Neuronal stem cell (in vitro differentiated cells): ENCODE results near the gene PDF.

Source experiments
- DNase-seq: peaks from one replicate; pipeline ENCODE4 v3.0.0-alpha.2; 2013; ENCODE audit warnings: low spot score
- H2AFZ ChIP-seq: one replicate; pipeline ENCODE4 v1.6.1; 2013; ENCODE audit warnings: mild to moderate bottlenecking, low read length, inconsistent platforms
- H2AK5ac ChIP-seq: 2 replicates; pipeline ENCODE4 v1.6.1; 2013; ENCODE audit warnings: low read depth, mild to moderate bottlenecking, inconsistent platforms, low read length, moderate library complexity, mixed read lengths
- H2BK120ac ChIP-seq: 2 replicates; pipeline ENCODE4 v1.6.1; 2013; ENCODE audit warnings: low read depth, mild to moderate bottlenecking, inconsistent platforms, low read length, moderate library complexity, mixed read lengths
- H2BK12ac ChIP-seq: one replicate; pipeline ENCODE4 v1.6.1; 2013; ENCODE audit warnings: low read length, inconsistent platforms
- H2BK15ac ChIP-seq: 2 replicates; pipeline ENCODE4 v1.6.1; 2013; ENCODE audit warnings: mild to moderate bottlenecking, low read length, inconsistent platforms, mixed read lengths
- H2BK5ac ChIP-seq: one replicate; pipeline ENCODE4 v1.6.1; 2013; ENCODE audit warnings: inconsistent platforms, mild to moderate bottlenecking, low read length, moderate library complexity
- H3K14ac ChIP-seq: one replicate; pipeline ENCODE4 v1.6.1; 2013; ENCODE audit warnings: low read length, inconsistent platforms
- H3K18ac ChIP-seq: 2 replicates; pipeline ENCODE4 v1.6.1; 2013; ENCODE audit warnings: low read length, inconsistent platforms
- H3K23ac ChIP-seq: 2 replicates; pipeline ENCODE4 v1.6.1; 2013; ENCODE audit warnings: low read depth, mild to moderate bottlenecking, mixed read lengths, low read length, inconsistent platforms; ENCODE audit not compliant: poor library complexity
- H3K27ac ChIP-seq: replicated peaks from 3 replicates; pipeline ENCODE4 v1.5.1; 2013; ENCODE audit warnings: low read length, inconsistent platforms
- H3K27me3 ChIP-seq, 3 experiments: 2 replicates each; pipeline ENCODE4 v1.6.1; 2013; ENCODE audit warnings: low read length in 3 of 3, mild to moderate bottlenecking in 2 of 3, inconsistent platforms in 1 of 3, low read depth in 1 of 3, mixed read lengths in 1 of 3, moderate library complexity in 1 of 3; ENCODE audit not compliant: control insufficient read depth in 3 of 3, insufficient read depth in 3 of 3
- H3K36me3 ChIP-seq, 2 donors: replicated peaks in 1 of 2; 2 replicates each; pipeline ENCODE4 v1.6.1; 2013; ENCODE audit warnings: low read length in 2 of 2; ENCODE audit not compliant: control insufficient read depth in 2 of 2, insufficient read depth in 2 of 2
- H3K4ac ChIP-seq: 2 replicates; pipeline ENCODE4 v1.6.1; 2013; ENCODE audit warnings: inconsistent platforms, mild to moderate bottlenecking, low read length, moderate library complexity
- H3K4me1 ChIP-seq, 2 donors: 1 replicate in 1 of 2; 2 replicates in 1 of 2; pipeline ENCODE4 v1.6.1; 2013; ENCODE audit warnings: low read length in 2 of 2, low read depth in 1 of 2; ENCODE audit not compliant: control insufficient read depth in 2 of 2, insufficient read depth in 1 of 2
- H3K4me2 ChIP-seq: one replicate; pipeline ENCODE4 v1.6.1; 2013; ENCODE audit warnings: mild to moderate bottlenecking, low read length, inconsistent platforms; ENCODE audit not compliant: insufficient read depth, poor library complexity, severe bottlenecking
- H3K4me3 ChIP-seq, 2 donors: 2 replicates each; pipeline ENCODE4 v1.5.1; 2013; ENCODE audit warnings: low read length in 2 of 2, mild to moderate bottlenecking in 2 of 2, inconsistent platforms in 1 of 2, moderate library complexity in 1 of 2
- H3K79me1 ChIP-seq: one replicate; pipeline ENCODE4 v1.6.1; 2013; ENCODE audit warnings: low read depth, mild to moderate bottlenecking, inconsistent platforms, low read length, moderate library complexity
- H3K9ac ChIP-seq: one replicate; pipeline ENCODE4 v1.6.1; 2013; ENCODE audit warnings: mild to moderate bottlenecking, low read depth, low read length, inconsistent platforms; ENCODE audit not compliant: poor library complexity
- H3K9me3 ChIP-seq, 2 donors: replicated peaks in 1 of 2; 2 replicates each; pipeline versions ENCODE3 to v1.6.1; 2013; ENCODE audit warnings: low read length in 2 of 2, mild to moderate bottlenecking in 2 of 2, inconsistent platforms in 1 of 2, low read depth in 1 of 2, mixed read lengths in 1 of 2, moderate library complexity in 1 of 2; ENCODE audit not compliant: control insufficient read depth in 2 of 2, insufficient read depth in 1 of 2
- H4K8ac ChIP-seq: one replicate; pipeline ENCODE4 v1.6.1; 2013; ENCODE audit warnings: low read depth, mild to moderate bottlenecking, inconsistent platforms, low read length, moderate library complexity
- H4K91ac ChIP-seq: one replicate; pipeline ENCODE4 v1.6.1; 2013; ENCODE audit warnings: low read length, low read depth, mild to moderate bottlenecking, inconsistent platforms; ENCODE audit not compliant: poor library complexity
- WGBS, 2 donors: extraction: QIAGEN DNeasy Blood & Tissue Kit; methylation state at CpG; one replicate each; pipeline ENCODE4 v1.1.7; 2013; ENCODE audit warnings: missing lambda C conversion rate in 2 of 2, mixed read lengths in 1 of 2; ENCODE audit not compliant: insufficient read length in 2 of 2, insufficient replicate concordance in 1 of 2; ENCODE audit errors: extremely low coverage in 2 of 2; 5-methylcytosine and 5-hydroxymethylcytosine counted together

The PDF gene

DNA sequence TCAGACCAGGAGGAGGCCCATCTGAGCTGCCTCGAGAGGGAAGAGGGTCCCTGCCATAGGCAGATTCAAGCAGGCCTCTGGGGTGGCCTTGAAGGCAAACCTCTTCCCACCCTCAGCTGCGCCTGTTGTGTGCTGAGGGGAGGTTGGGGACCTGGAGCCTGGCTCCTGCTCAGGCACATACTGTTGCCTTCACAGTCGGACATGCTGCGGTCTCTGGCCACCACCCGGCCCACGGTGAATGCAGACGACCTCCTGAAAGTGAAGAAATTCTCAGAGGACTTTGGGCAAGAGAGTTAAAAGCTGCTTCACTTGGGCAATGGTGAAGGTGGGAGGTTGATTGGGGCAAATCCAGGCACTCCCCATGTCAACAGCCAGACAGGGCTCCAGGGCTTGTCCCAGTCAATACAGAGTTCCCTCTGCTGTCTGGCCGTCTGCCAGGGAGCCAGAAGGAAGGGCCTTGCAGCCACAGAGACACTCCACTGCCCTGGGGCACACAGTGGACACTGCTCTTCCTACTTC is 6.3 kb downstream of the PDF start:
- peaks cover 0 to 2% of the 10 kb centered on the region in 2 donors for H3K9me3 ChIP-seq
- no peak for DNase-seq
- no peak overlapping the region for H3K4me3 ChIP-seq
- H2BK5ac ChIP-seq: no peak overlapping the region
- no peak overlapping the region for H3K23ac ChIP-seq
- H3K4me1 ChIP-seq: peaks cover 2 to 7% of the 10 kb centered on the region in 2 donors
- no peak overlapping the region for H3K14ac ChIP-seq
- H3K36me3 ChIP-seq: peaks cover 77 to 98% of the 10 kb centered on the region in 2 donors
- no peak overlapping the region for H3K9ac ChIP-seq
- no peak overlapping the region for H3K4me2 ChIP-seq
- H2BK12ac ChIP-seq: no peak overlapping the region
- WGBS, 2 donors: no CpG with 5 or more reads among the region's 8 CpGs
- H2BK120ac ChIP-seq: no peak overlapping the region
- no peak overlapping the region for H3K18ac ChIP-seq
- peaks cover 17% of the 10 kb centered on the region for H3K79me1 ChIP-seq
- H4K91ac ChIP-seq: no peak overlapping the region
- H2BK15ac ChIP-seq: no peak overlapping the region
- H4K8ac ChIP-seq: no peak overlapping the region
- H2AFZ ChIP-seq: no peak overlapping the region
- no peak overlapping the region for H2AK5ac ChIP-seq
- no peak overlapping the region for H3K27ac ChIP-seq
- no peak overlapping the region for H3K4ac ChIP-seq
- H3K27me3 ChIP-seq: no peaks in the 10 kb centered on the region

DNA sequence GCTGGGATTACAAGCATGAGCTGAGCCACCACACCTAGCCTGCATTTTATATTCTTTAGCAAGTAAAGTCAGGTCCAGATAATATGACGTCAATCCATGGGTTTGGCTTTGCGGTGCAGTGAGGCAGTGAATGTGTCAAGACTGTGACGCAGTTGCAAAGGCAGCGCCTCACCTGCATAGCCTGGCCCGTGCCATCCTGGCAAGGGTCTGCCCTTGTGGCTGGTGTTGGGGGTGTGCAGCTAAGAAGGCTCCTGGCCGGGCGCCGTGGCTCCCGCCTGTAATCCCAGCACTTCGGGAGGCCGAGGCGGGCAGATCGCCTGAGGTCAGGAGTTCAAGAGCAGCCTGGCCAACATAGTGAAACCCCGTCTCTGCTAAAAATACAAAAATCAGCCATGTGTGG is 7.0 kb downstream of the PDF start:
- Histone ChIP-seq H3K36me3 (peaks cover 76 to 98% of the 10 kb centered on the region in 2 donors), H2BK15ac (no peak overlapping the region), H2BK12ac (no peak overlapping the region), H3K79me1 (peaks cover 17% of the 10 kb centered on the region), H3K9ac (no peak overlapping the region), H3K27me3 (no peaks in the 10 kb centered on the region), H3K23ac (no peak overlapping the region), H2AK5ac (no peak overlapping the region), H3K9me3 (peaks cover 0 to 2% of the 10 kb centered on the region in 2 donors), H4K8ac (peak overlapping the region; percentile 26), H3K4me2 (no peak overlapping the region), H3K4me1 (peaks cover 2 to 3% of the 10 kb centered on the region in 2 donors), H3K14ac (no peak overlapping the region), H3K18ac (no peak overlapping the region), H2BK120ac (no peak overlapping the region), H3K4ac (no peak overlapping the region), H3K27ac (no peak overlapping the region), H2AFZ (no peak overlapping the region), H4K91ac (no peak overlapping the region), H2BK5ac (no peak overlapping the region), H3K4me3 (peak overlapping the region in 1 of 2 donors; percentile 47)
- WGBS, 2 donors: no CpG with 5 or more reads among the region's 14 CpGs
- DNase-seq: no peak

DNA sequence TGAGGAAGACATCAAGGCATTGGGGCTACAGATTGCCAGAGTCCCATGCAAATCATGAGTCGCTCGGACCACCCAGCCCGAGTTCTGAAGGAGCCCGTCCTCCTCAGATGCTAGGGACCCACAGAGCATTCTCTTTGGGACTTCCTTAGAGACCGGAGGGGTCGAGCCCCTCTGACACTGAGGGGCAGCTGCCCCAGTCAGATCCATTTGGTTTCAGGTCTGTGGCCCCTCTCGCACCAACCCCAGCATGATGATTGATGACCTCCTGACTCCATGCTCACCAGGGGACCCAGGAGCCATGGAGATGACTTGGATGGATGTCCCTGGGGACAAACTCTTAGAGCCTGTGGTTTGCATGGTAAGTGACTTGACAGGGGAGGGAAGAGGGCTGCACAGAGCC is 8.0 kb downstream of the PDF start:
- no peak overlapping the region for H3K9ac ChIP-seq
- H2BK120ac ChIP-seq: no peak overlapping the region
- no peak overlapping the region for H3K27ac ChIP-seq
- H3K4me3 ChIP-seq: no peak overlapping the region
- no peaks in the 10 kb centered on the region for H3K27me3 ChIP-seq
- H4K8ac ChIP-seq: peak overlapping the region; percentile 57
- no peak overlapping the region for H3K4ac ChIP-seq
- no peaks in the 10 kb centered on the region for H3K4me1 ChIP-seq
- no peak overlapping the region for H2BK12ac ChIP-seq
- no peak overlapping the region for H2AK5ac ChIP-seq
- H3K18ac ChIP-seq: no peak overlapping the region
- no peak overlapping the region for H3K14ac ChIP-seq
- H3K36me3 ChIP-seq: peaks cover 75 to 96% of the 10 kb centered on the region in 2 donors
- peaks cover 15% of the 10 kb centered on the region for H3K79me1 ChIP-seq
- no peak overlapping the region for H2AFZ ChIP-seq
- H3K9me3 ChIP-seq: peaks cover 0 to 2% of the 10 kb centered on the region in 2 donors
- DNase-seq: no peak
- WGBS, 2 donors: no CpG with 5 or more reads among the region's 7 CpGs
- H3K4me2 ChIP-seq: no peak overlapping the region
- no peak overlapping the region for H3K23ac ChIP-seq
- H4K91ac ChIP-seq: no peak overlapping the region
- H2BK5ac ChIP-seq: no peak overlapping the region
- H2BK15ac ChIP-seq: no peak overlapping the region

- H3K27ac ChIP-seq: no peak overlapping the region
- H3K4me1 ChIP-seq: no peaks in the 10 kb centered on the region
- no peak for DNase-seq
- H2BK15ac ChIP-seq: no peak overlapping the region
- H3K18ac ChIP-seq: no peak overlapping the region
- no peak overlapping the region for H4K8ac ChIP-seq
- no peak overlapping the region for H3K23ac ChIP-seq
- H4K91ac ChIP-seq: no peak overlapping the region
- H3K79me1 ChIP-seq: peaks cover 21% of the 10 kb centered on the region
- H3K4me3 ChIP-seq: no peak overlapping the region
- no peak overlapping the region for H3K4me2 ChIP-seq
- no peak overlapping the region for H3K9ac ChIP-seq
- H2BK12ac ChIP-seq: no peak overlapping the region
- H2AK5ac ChIP-seq: no peak overlapping the region
- H2BK120ac ChIP-seq: no peak overlapping the region
- H3K36me3 ChIP-seq: peaks cover 76 to 96% of the 10 kb centered on the region in 2 donors
- no peaks in the 10 kb centered on the region for H3K27me3 ChIP-seq
- no peak overlapping the region for H3K14ac ChIP-seq
- H2AFZ ChIP-seq: no peak overlapping the region
- WGBS, 2 donors: no CpG with 5 or more reads among the region's 22 CpGs
- no peak overlapping the region for H2BK5ac ChIP-seq
- peaks cover 0 to 2% of the 10 kb centered on the region in 2 donors for H3K9me3 ChIP-seq
- no peak overlapping the region for H3K4ac ChIP-seq
Measured at GRCh38 chr16:69321080-69321479, 9.3 kb downstream of the PDF start.
